Liver (tissue), 9 donors: ENCODE data around the gene KIF26B. TPM values are rescaled to one million over a fixed set of nuclear protein-coding genes. Genes with fewer than 3 reads are reported as not detected.

Source experiments
- DNase-seq: peaks from one replicate; pipeline ENCODE4 v3.0.0-alpha.2; 2017; ENCODE audit warnings: low spot score
- H3K27ac ChIP-seq, 2 donors: one replicate each; pipeline ENCODE4 v1.7.0; 2013; ENCODE audit warnings: inconsistent platforms in 2 of 2, low read length in 2 of 2, control low read depth in 1 of 2, low read depth in 1 of 2, mild to moderate bottlenecking in 1 of 2
- H3K27me3 ChIP-seq, 4 donors: one replicate each; pipeline versions ENCODE4 v1.6.1 to v1.7.0; 2013; ENCODE audit warnings: low read length in 3 of 4, inconsistent platforms in 1 of 4, mild to moderate bottlenecking in 1 of 4, moderate library complexity in 1 of 4; ENCODE audit not compliant: control insufficient read depth in 4 of 4, insufficient read depth in 4 of 4
- H3K36me3 ChIP-seq, 4 donors: one replicate each; pipeline versions ENCODE4 v1.6.1 to v1.7.0; 2013; ENCODE audit warnings: low read length in 3 of 4, mild to moderate bottlenecking in 3 of 4, low read depth in 1 of 4, moderate library complexity in 1 of 4; ENCODE audit not compliant: control insufficient read depth in 4 of 4, insufficient read depth in 3 of 4
- H3K4me1 ChIP-seq, 4 donors: one replicate each; pipeline versions ENCODE4 v1.6.1 to v1.7.0; 2013; ENCODE audit warnings: low read length in 3 of 4, mild to moderate bottlenecking in 3 of 4, moderate library complexity in 1 of 4; ENCODE audit not compliant: control insufficient read depth in 4 of 4, insufficient read depth in 4 of 4
- H3K4me3 ChIP-seq, 3 donors: one replicate each; pipeline versions ENCODE4 v1.6.1 to v1.7.0; 2013; ENCODE audit warnings: low read length in 3 of 3, control low read depth in 1 of 3, low read depth in 1 of 3, mild to moderate bottlenecking in 1 of 3
- H3K9ac ChIP-seq, 2 donors: one replicate each; pipeline ENCODE4 v1.7.0; 2013; ENCODE audit warnings: low read length in 2 of 2, mild to moderate bottlenecking in 2 of 2, moderate library complexity in 2 of 2, control low read depth in 1 of 2, low read depth in 1 of 2
- H3K9me3 ChIP-seq, 4 donors: one replicate each; pipeline versions ENCODE4 v1.6.1 to v1.7.0; 2013; ENCODE audit warnings: low read length in 3 of 4; ENCODE audit not compliant: control insufficient read depth in 4 of 4
- ATF3 ChIP-seq: IDR thresholded peaks from 2 replicates; pipeline ENCODE4 v1.6.1; 2016; ENCODE audit warnings: antibody characterized with exemption
- CTCF ChIP-seq: fragments of 150-350 bp; IDR thresholded peaks from 2 replicates; pipeline ENCODE4 v1.5.1; 2017; ENCODE audit warnings: improper control_type of control experiment, low read depth, low read length; ENCODE audit not compliant: missing input control
- EGR1 ChIP-seq, 2 donors: IDR thresholded peaks; 2 replicates each; pipeline ENCODE4 v1.6.1; 2016 to 2018; ENCODE audit warnings: antibody characterized with exemption in 2 of 2, low read depth in 2 of 2
- FOXA1 ChIP-seq: IDR thresholded peaks from 2 replicates; pipeline ENCODE4 v1.6.1; 2016; ENCODE audit warnings: antibody characterized with exemption
- FOXA2 ChIP-seq: IDR thresholded peaks from 2 replicates; pipeline ENCODE4 v1.6.1; 2016; ENCODE audit warnings: antibody characterized with exemption
- GABPA ChIP-seq, 2 donors: IDR thresholded peaks in 1 of 2; conservative IDR thresholded peaks in 1 of 2; 2 replicates each; pipeline ENCODE4 v1.6.1; 2016; ENCODE audit warnings: antibody characterized with exemption in 2 of 2, mild to moderate bottlenecking in 1 of 2, moderate library complexity in 1 of 2
- HNF4A ChIP-seq, 2 donors: conservative IDR thresholded peaks; 2 replicates each; pipeline ENCODE4 v1.6.1; 2016; ENCODE audit warnings: antibody characterized with exemption in 2 of 2, mild to moderate bottlenecking in 2 of 2
- HNF4G ChIP-seq: IDR thresholded peaks from 2 replicates; pipeline ENCODE4 v1.6.1; 2016; ENCODE audit warnings: antibody characterized with exemption
- JUND ChIP-seq, 2 donors: IDR thresholded peaks; 2 replicates each; pipeline ENCODE4 v1.6.1; 2016; ENCODE audit warnings: antibody characterized with exemption in 2 of 2
- MAX ChIP-seq: IDR thresholded peaks from 2 replicates; pipeline ENCODE4 v1.6.1; 2016; ENCODE audit warnings: antibody characterized with exemption
- NR2F2 ChIP-seq: IDR thresholded peaks from 2 replicates; pipeline ENCODE4 v1.6.1; 2016; ENCODE audit warnings: antibody characterized with exemption
- RAD21 ChIP-seq, 2 donors: IDR thresholded peaks; 2 replicates each; pipeline ENCODE4 v1.6.1; 2016; ENCODE audit warnings: antibody characterized with exemption in 2 of 2, mild to moderate bottlenecking in 2 of 2
- REST ChIP-seq: IDR thresholded peaks from 2 replicates; pipeline ENCODE4 v1.6.1; 2016; ENCODE audit warnings: antibody characterized with exemption, mild to moderate bottlenecking
- RXRA ChIP-seq, 2 donors: IDR thresholded peaks; 2 replicates each; pipeline ENCODE4 v1.6.1; 2017 to 2018; ENCODE audit warnings: antibody characterized with exemption in 2 of 2, mild to moderate bottlenecking in 1 of 2
- SP1 ChIP-seq: IDR thresholded peaks from 2 replicates; pipeline ENCODE4 v1.6.1; 2018; ENCODE audit warnings: antibody characterized with exemption, mild to moderate bottlenecking
- TAF1 ChIP-seq: conservative IDR thresholded peaks from 2 replicates; pipeline ENCODE4 v1.6.1; 2016; ENCODE audit warnings: antibody characterized with exemption, mild to moderate bottlenecking
- YY1 ChIP-seq: IDR thresholded peaks from 2 replicates; pipeline ENCODE4 v1.6.1; 2016; ENCODE audit warnings: antibody characterized with exemption, mild to moderate bottlenecking
- ZBTB33 ChIP-seq: IDR thresholded peaks from 2 replicates; pipeline ENCODE4 v1.6.1; 2016; ENCODE audit warnings: antibody characterized with exemption
- WGBS: extraction: QIAGEN DNeasy Blood & Tissue Kit; methylation state at CpG from one replicate; pipeline ENCODE4 v1.1.7; 2013; 5-methylcytosine and 5-hydroxymethylcytosine counted together
- polyA plus RNA-seq, 2 donors: library from polyadenylated mRNA; stranded (reverse) in 1 of 2; unstranded in 1 of 2; fragments of 200-250 nt in 1 of 2; fragments of >200 nt in 1 of 2; fragmentation: Nextera tagmentation in 1 of 2; extraction: Ambion mirVana in 1 of 2; gene quantifications; one replicate each; pipeline versions ENCODE4 v1.2.1 to v1.2.3, GENCODE V29; 2013 to 2015
- total RNA-seq, 2 donors: library from RNA; depleted of rRNA; stranded (reverse); fragments of >200 nt; gene quantifications; one replicate each; pipeline ENCODE4 v1.2.3, GENCODE V29; 2014
- donor health status: healthy.
- donor health status: healthy.
- donor health status: healthy.
- donor health status: healthy.
- donor health status: healthy.

The KIF26B gene
- total and polyA plus RNA-seq, 4 donors = 0.10 to 1.7 (median 0.34) TPM

- no peak for TF ChIP-seq RAD21 (IDR thresholded peaks at IDR 0.05)
- TF ChIP-seq HNF4G = no peak
- TF ChIP-seq JUND (IDR thresholded peaks at IDR 0.05) = no peak
- TF ChIP-seq NR2F2 = no peak
- no peak for TF ChIP-seq SP1
- no peak for TF ChIP-seq FOXA1
- no peak for TF ChIP-seq HNF4A (conservative IDR thresholded peaks at IDR 0.05)
- no peak for TF ChIP-seq ZBTB33
- TF ChIP-seq RXRA (IDR thresholded peaks at IDR 0.05) = no peak
- no peak for TF ChIP-seq YY1
- no peak for TF ChIP-seq FOXA2
- TF ChIP-seq GABPA (IDR thresholded peaks at IDR 0.05 in 1 of 2, conservative IDR thresholded peaks at IDR 0.05 in 1 of 2) = no peak
- TF ChIP-seq TAF1 = no peak
- no peak for TF ChIP-seq CTCF
- TF ChIP-seq EGR1 (IDR thresholded peaks at IDR 0.05; ENCODE audit: low read depth in 2 of 2) = no peak
- no peak for TF ChIP-seq MAX
- no peak for TF ChIP-seq REST
- no peak for TF ChIP-seq ATF3
- H3K4me1 ChIP-seq = no peaks in the 10 kb centered on the region
- DNase-seq = no peak
- no peaks in the 10 kb centered on the region for H3K36me3 ChIP-seq
- no peaks in the 10 kb centered on the region for H3K9me3 ChIP-seq
- no peak overlapping the region for H3K9ac ChIP-seq
- no peak overlapping the region for H3K4me3 ChIP-seq
- H3K27me3 ChIP-seq = no peaks in the 10 kb centered on the region
- no peak overlapping the region for H3K27ac ChIP-seq
- 87% methylated on average over 18 of the region's 18 CpGs for WGBS
Measured at GRCh38 chr1:245622332-245623014, 467.7 kb downstream of the KIF26B start.
